SJSA1 (cell line): ENCODE results near the gene GRIN1. TPM values are rescaled to one million over a fixed set of nuclear protein-coding genes. Genes with fewer than 3 reads are reported as not detected.
"Not testable (repeated sequence)": the region's sequence is repeated elsewhere in the genome, so short reads cannot be mapped to it uniquely, and the experiment has no call there.

ENCODE experiments used
- DNase-seq, 2 experiments: peaks; one replicate each; pipeline ENCODE4 v3.0.0-alpha.2; 2015 to 2020; ENCODE audit warnings: low spot score in 2 of 2, low read depth in 1 of 2
- H3K27ac ChIP-seq: fragments of 250-450 bp; sonication (Bioruptor Pico); 2 replicates; pipeline ENCODE4 v1.5.1; 2020; ENCODE audit warnings: mild to moderate bottlenecking, moderate library complexity
- H3K27me3 ChIP-seq: fragments of 250-450 bp; sonication (Bioruptor Pico); replicated peaks from 2 replicates; pipeline ENCODE4 v1.5.1; 2020; ENCODE audit warnings: mild to moderate bottlenecking, moderate library complexity
- H3K36me3 ChIP-seq: fragments of 250-450 bp; sonication (Bioruptor Pico); 2 replicates; pipeline ENCODE4 v1.5.1; 2020; ENCODE audit warnings: mild to moderate bottlenecking
- H3K4me1 ChIP-seq: fragments of 250-450 bp; sonication (Bioruptor Pico); replicated peaks from 2 replicates; pipeline ENCODE4 v1.6.1; 2021; ENCODE audit warnings: mild to moderate bottlenecking
- H3K4me3 ChIP-seq: fragments of 250-450 bp; sonication (Bioruptor Pico); 2 replicates; pipeline ENCODE4 v1.5.1; 2020; ENCODE audit warnings: mild to moderate bottlenecking
- H3K9me3 ChIP-seq: fragments of 250-450 bp; sonication (Bioruptor Pico); replicated peaks from 2 replicates; pipeline ENCODE4 v1.5.1; 2020; ENCODE audit warnings: mild to moderate bottlenecking
- total RNA-seq: library from RNA; depleted of rRNA; stranded (reverse); fragments of >200 nt; shearing (Covaris generic); gene quantifications from 2 replicates; pipeline ENCODE4 v1.2.3, GENCODE V29; 2014

Gene GRIN1
- total RNA-seq, 1 experiment from 2014 or later: not detected

- H3K36me3 ChIP-seq: no peaks in the 10 kb centered on the region
- no peaks in the 10 kb centered on the region for H3K9me3 ChIP-seq
- peaks cover 6% of the 10 kb centered on the region for H3K4me1 ChIP-seq
- H3K4me3 ChIP-seq: no peak overlapping the region
- DNase-seq: no peak
- H3K27me3 ChIP-seq: peaks cover 11% of the 10 kb centered on the region
- no peak overlapping the region for H3K27ac ChIP-seq
Observed at GRCh38 chr9:137116027-137116507, 22.9 kb upstream of the GRIN1 start.

GRCh38 chr9:137116728-137117127, 22.2 kb upstream of the GRIN1 start:
- H3K4me1 ChIP-seq: peaks cover 6% of the 10 kb centered on the region
- H3K9me3 ChIP-seq: no peaks in the 10 kb centered on the region
- no peak overlapping the region for H3K4me3 ChIP-seq
- no peak for DNase-seq
- H3K27ac ChIP-seq: no peak overlapping the region
- no peaks in the 10 kb centered on the region for H3K36me3 ChIP-seq
- H3K27me3 ChIP-seq: peaks cover 11% of the 10 kb centered on the region

- Histone ChIP-seq H3K4me1 (peaks cover 6% of the 10 kb centered on the region), H3K27me3 (peaks cover 11% of the 10 kb centered on the region), H3K27ac (no peak overlapping the region)
Observed at GRCh38 chr9:137117269-137117731, 21.7 kb upstream of the GRIN1 start.

GRCh38 chr9:137118092-137118603, 20.8 kb upstream of the GRIN1 start:
- peaks cover 11% of the 10 kb centered on the region for H3K27me3 ChIP-seq
- not testable (repeated sequence) for H3K27ac ChIP-seq, H3K4me1 ChIP-seq

More at GRCh38 chr9:137117269-137117731, 21.7 kb upstream of the GRIN1 start:
- DNase-seq: no peak
- Histone ChIP-seq H3K36me3 (no peaks in the 10 kb centered on the region), H3K9me3 (no peaks in the 10 kb centered on the region), H3K4me3 (no peak overlapping the region)

GRCh38 chr9:137121927-137122795, 16.8 kb upstream of the GRIN1 start:
- not testable (repeated sequence) for H3K36me3 ChIP-seq, DNase-seq, H3K27ac ChIP-seq, H3K4me1 ChIP-seq, H3K27me3 ChIP-seq, H3K9me3 ChIP-seq, H3K4me3 ChIP-seq

More at GRCh38 chr9:137118092-137118603, 20.8 kb upstream of the GRIN1 start:
- not testable (repeated sequence) for H3K4me3 ChIP-seq, H3K36me3 ChIP-seq, DNase-seq, H3K9me3 ChIP-seq

GRCh38 chr9:137122796-137123467, 16.0 kb upstream of the GRIN1 start:
- H3K27me3 ChIP-seq, H3K4me3 ChIP-seq, DNase-seq, H3K4me1 ChIP-seq, H3K27ac ChIP-seq, H3K36me3 ChIP-seq, H3K9me3 ChIP-seq: not testable (repeated sequence)

- Histone ChIP-seq H3K4me1 (no peaks in the 10 kb centered on the region; the same call in 1 of the 2 replicates), H3K9me3 (no peaks in the 10 kb centered on the region), H3K27me3 (no peaks in the 10 kb centered on the region), H3K4me3 (no peak overlapping the region), H3K27ac (no peak overlapping the region), H3K36me3 (no peaks in the 10 kb centered on the region)
- DNase-seq: no peak
Observed at GRCh38 chr9:137123468-137123837, 15.5 kb upstream of the GRIN1 start.

- H3K4me3 ChIP-seq, DNase-seq, H3K4me1 ChIP-seq, H3K27ac ChIP-seq, H3K9me3 ChIP-seq, H3K36me3 ChIP-seq, H3K27me3 ChIP-seq: not testable (repeated sequence)
Observed at GRCh38 chr9:137123952-137124462, 14.9 kb upstream of the GRIN1 start.

GRCh38 chr9:137126786-137127185, 12.2 kb upstream of the GRIN1 start:
- H3K36me3 ChIP-seq: no peaks in the 10 kb centered on the region
- no peak for DNase-seq
- 0 out of 2 replicates have a peak, but pooled peaks cover 5% of the 10 kb centered on the region for H3K9me3 ChIP-seq
- H3K4me1 ChIP-seq: peaks cover 14% of the 10 kb centered on the region
- H3K27me3 ChIP-seq: no peaks in the 10 kb centered on the region
- H3K4me3 ChIP-seq: no peak overlapping the region
- no peak overlapping the region for H3K27ac ChIP-seq

GRCh38 chr9:137127301-137128157, 11.4 kb upstream of the GRIN1 start:
- Histone ChIP-seq H3K9me3 (0 out of 2 replicates have a peak, but pooled peaks cover 5% of the 10 kb centered on the region), H3K27ac (no peak overlapping the region), H3K4me3 (no peak overlapping the region), H3K27me3 (no peaks in the 10 kb centered on the region), H3K4me1 (peaks cover 14% of the 10 kb centered on the region), H3K36me3 (no peaks in the 10 kb centered on the region)
- no peak for DNase-seq

GRCh38 chr9:137128158-137128861, 10.6 kb upstream of the GRIN1 start:
- peak in 1 of 2 experiments; percentile 39 for DNase-seq
- H3K36me3 ChIP-seq: no peaks in the 10 kb centered on the region
- no peak overlapping the region; the same call in 1 of the 2 replicates for H3K4me3 ChIP-seq
- no peak overlapping the region for H3K27ac ChIP-seq
- peaks cover 14% of the 10 kb centered on the region for H3K4me1 ChIP-seq
- 0 out of 2 replicates have a peak, but pooled peaks cover 3% of the 10 kb centered on the region for H3K27me3 ChIP-seq
- H3K9me3 ChIP-seq: 0 out of 2 replicates have a peak, but pooled peaks cover 5% of the 10 kb centered on the region

GRCh38 chr9:137128862-137129455, 10.0 kb upstream of the GRIN1 start:
- no peak for DNase-seq
- H3K27me3 ChIP-seq: 0 out of 2 replicates have a peak, but pooled peaks cover 3% of the 10 kb centered on the region

More at GRCh38 chr9:137128862-137129455, 10.0 kb upstream of the GRIN1 start:
- peaks cover 14% of the 10 kb centered on the region for H3K4me1 ChIP-seq
- 0 out of 2 replicates have a peak, but pooled peaks cover 5% of the 10 kb centered on the region for H3K9me3 ChIP-seq
- no peaks in the 10 kb centered on the region for H3K36me3 ChIP-seq
- H3K27ac ChIP-seq: no peak overlapping the region
- peak overlapping the region; percentile 58 for H3K4me3 ChIP-seq
